IgD-negative memory B cell (primary cell): ENCODE data around the gene ADAMTS17. TPM values are rescaled to one million over a fixed set of nuclear protein-coding genes. Genes with fewer than 3 reads are reported as not detected.
"Not testable (repeated sequence)": the region's sequence is repeated elsewhere in the genome, so short reads cannot be mapped to it uniquely, and the experiment has no call there.

ENCODE experiments used
- H3K27ac Mint-ChIP-seq, 3 donors: one replicate each; pipeline ENCODE4 v1.8.0; 2020 to 2022; ENCODE audit warnings: mild to moderate bottlenecking in 3 of 3, mixed read lengths in 3 of 3, moderate library complexity in 1 of 3
- H3K27me3 Mint-ChIP-seq: one replicate; pipeline ENCODE4 v1.8.0; 2021; ENCODE audit warnings: mixed read lengths
- H3K36me3 Mint-ChIP-seq: one replicate; pipeline ENCODE4 v1.8.0; 2020; ENCODE audit warnings: mild to moderate bottlenecking, mixed read lengths
- H3K4me1 Mint-ChIP-seq, 3 donors: one replicate each; pipeline ENCODE4 v1.8.0; 2020 to 2022; ENCODE audit warnings: mixed read lengths in 3 of 3, mild to moderate bottlenecking in 1 of 3
- H3K4me3 Mint-ChIP-seq, 4 donors: one replicate each; pipeline ENCODE4 v1.8.0; 2020 to 2022; ENCODE audit warnings: mild to moderate bottlenecking in 4 of 4, mixed read lengths in 4 of 4, moderate library complexity in 3 of 4
- H3K9me3 Mint-ChIP-seq, 3 donors: one replicate each; pipeline ENCODE4 v1.8.0; 2020 to 2021; ENCODE audit warnings: mixed read lengths in 3 of 3, mild to moderate bottlenecking in 1 of 3
- polyA plus RNA-seq: library from polyadenylated mRNA; unstranded; fragments of 300-500 nt; fragmentation: Illumina TruSeq; gene quantifications from one replicate; pipeline ENCODE4 v1.2.3, GENCODE V29; 2021

ADAMTS17 gene
- polyA plus RNA-seq, 1 donor from 2014 or later, result not detected

DNA sequence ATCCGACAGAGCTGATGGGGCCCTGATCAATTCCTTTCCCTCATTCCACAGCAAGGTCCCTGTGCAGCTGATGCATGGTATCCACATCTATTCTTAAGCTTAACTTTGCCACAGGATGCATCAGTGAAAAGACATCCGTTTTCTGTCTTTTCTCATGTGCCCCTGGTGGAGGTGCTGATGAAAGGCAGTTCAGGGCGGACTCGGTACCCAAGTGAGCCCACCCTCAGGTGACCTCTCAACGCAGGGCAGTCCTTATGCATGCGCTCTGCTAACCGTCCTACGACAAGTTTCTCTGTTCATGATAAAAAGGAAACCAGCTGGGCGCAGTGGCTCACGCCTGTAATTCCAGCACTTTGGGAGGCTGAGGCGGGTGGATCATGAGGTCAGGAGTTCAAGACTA lies 251.4 kb downstream of the ADAMTS17 start:
- H3K4me3 Mint-ChIP-seq, result no peak overlapping the region
- H3K9me3 Mint-ChIP-seq, result peaks cover 0 to 7% (median 0%) of the 10 kb centered on the region in 3 donors
- H3K27ac Mint-ChIP-seq, result no peak overlapping the region
- H3K36me3 Mint-ChIP-seq, result no peaks in the 10 kb centered on the region
- H3K27me3 Mint-ChIP-seq, result peaks cover 1% of the 10 kb centered on the region
- H3K4me1 Mint-ChIP-seq, result no peaks in the 10 kb centered on the region

DNA sequence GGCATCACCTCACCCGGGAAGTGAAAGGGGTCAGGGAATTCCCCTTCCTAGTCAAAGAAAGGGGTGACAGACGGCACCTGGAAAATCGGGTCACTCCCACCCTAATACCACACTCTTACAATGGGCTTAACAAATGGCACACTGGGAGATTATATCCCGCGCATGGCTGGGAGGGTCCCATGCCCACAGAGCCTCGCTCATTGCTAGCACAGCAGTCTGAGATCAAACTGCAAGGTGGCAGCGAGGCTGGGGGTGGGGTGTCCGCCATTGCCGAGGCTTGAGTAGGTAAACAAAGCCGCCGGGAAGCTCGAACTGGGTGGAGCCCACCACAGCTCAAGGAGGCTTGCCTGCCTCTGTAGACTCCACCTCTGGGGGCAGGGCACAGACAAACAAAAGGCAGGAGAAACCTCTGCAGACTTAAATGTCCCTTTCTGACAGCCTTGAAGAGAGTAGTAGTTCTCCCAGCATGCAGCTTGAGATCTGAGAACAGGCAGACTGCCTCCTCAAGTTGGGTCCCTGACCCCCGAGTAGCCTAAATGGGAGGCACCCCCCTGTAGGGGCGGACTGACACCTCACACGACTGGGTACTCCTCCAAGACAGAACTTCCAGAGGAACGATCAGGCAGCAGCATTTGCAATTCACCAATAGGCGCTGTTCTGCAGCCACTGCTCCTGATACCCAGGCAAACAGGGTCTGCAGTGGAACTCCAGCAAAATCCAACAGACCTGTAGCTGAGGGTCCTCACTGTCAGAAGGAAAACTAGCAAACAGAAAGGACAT lies 257.5 kb downstream of the ADAMTS17 start:
- H3K9me3 Mint-ChIP-seq, H3K4me3 Mint-ChIP-seq, H3K27ac Mint-ChIP-seq, H3K27me3 Mint-ChIP-seq, H3K4me1 Mint-ChIP-seq, H3K36me3 Mint-ChIP-seq: not testable (repeated sequence)

DNA sequence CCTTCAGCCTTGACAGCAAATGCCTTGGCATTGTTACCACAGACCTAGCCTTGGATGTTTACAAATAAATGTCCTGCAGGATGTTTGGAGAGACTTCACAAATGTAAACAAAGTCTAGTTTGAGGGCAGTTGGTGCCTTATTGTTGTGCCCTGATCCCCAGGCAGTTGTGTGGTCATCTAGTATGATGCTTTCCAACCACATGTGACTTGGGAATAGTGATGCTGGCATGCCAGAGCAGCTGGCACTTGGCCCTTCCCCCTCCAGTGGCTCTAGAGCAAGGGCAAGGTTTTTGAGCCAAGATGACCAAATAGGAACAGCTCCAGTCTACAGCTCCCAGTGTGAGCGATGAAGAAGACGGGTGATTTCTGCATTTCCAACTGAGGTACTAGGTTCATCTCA lies 258.2 kb downstream of the ADAMTS17 start:
- Mint-ChIP-seq H3K36me3 (peaks cover 2% of the 10 kb centered on the region), H3K4me3 (no peak overlapping the region), H3K27me3 (no peaks in the 10 kb centered on the region), H3K9me3 (peaks cover 3 to 10% (median 5%) of the 10 kb centered on the region in 3 donors), H3K27ac (no peak overlapping the region), H3K4me1 (no peaks in the 10 kb centered on the region)

DNA sequence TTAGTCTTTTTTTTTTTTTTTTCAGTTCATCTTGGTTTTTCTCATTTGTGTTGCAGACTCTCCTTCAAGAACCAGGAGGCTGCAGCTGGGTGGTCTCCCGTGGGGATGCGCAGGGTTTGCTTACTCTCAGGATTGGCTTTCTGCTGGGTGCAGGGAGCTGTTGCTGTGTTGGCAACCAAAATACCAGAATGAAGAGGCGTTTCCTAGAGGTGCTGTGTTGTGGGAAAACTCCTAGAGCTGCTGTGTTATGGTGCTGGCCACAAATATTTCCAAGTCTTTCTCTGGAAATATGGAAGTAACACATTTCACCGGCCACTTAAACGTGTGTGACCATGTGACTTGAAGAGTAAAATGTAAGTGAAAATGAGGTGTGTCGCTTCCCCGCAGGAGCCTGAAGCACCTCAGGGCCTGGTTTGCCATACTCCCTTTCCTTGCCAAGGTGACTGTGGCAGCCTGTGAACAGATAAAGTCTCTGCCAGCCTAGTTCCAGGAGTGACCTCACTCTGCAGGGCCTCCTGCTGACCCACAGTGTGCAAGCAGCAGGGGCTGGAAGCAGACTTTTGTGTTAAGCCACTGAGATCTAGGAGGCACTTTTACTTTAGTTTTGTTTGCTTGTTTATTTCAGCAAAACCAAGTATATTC lies 258.9 kb downstream of the ADAMTS17 start:
- Mint-ChIP-seq H3K36me3 (peaks cover 2% of the 10 kb centered on the region), H3K27ac (no peak overlapping the region), H3K27me3 (no peaks in the 10 kb centered on the region), H3K4me1 (no peaks in the 10 kb centered on the region), H3K4me3 (no peak overlapping the region), H3K9me3 (peaks cover 3 to 10% (median 5%) of the 10 kb centered on the region in 3 donors)

DNA sequence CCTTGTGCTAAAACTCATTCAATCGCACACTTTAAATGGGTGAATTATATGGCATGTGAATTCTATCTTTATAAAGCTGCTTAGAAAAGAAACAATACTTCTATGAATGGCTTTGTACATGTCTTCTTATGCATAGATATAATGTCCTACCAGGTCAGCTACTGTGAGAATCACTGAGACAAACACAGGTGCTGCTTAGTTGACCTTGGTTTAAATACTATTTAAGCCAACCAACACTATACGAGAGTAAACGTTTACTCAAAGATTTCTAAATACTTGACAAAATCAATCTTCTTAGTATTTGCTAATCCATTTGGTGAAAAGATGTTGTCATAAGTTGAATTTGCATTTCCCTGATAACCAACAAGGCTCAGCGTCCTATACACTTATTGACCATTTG lies 260.3 kb downstream of the ADAMTS17 start:
- Mint-ChIP-seq H3K27me3 (no peaks in the 10 kb centered on the region), H3K36me3 (peaks cover 2% of the 10 kb centered on the region), H3K4me3 (no peak overlapping the region), H3K27ac (no peak overlapping the region), H3K9me3 (peaks cover 3 to 5% (median 3%) of the 10 kb centered on the region in 3 donors), H3K4me1 (no peaks in the 10 kb centered on the region)

DNA sequence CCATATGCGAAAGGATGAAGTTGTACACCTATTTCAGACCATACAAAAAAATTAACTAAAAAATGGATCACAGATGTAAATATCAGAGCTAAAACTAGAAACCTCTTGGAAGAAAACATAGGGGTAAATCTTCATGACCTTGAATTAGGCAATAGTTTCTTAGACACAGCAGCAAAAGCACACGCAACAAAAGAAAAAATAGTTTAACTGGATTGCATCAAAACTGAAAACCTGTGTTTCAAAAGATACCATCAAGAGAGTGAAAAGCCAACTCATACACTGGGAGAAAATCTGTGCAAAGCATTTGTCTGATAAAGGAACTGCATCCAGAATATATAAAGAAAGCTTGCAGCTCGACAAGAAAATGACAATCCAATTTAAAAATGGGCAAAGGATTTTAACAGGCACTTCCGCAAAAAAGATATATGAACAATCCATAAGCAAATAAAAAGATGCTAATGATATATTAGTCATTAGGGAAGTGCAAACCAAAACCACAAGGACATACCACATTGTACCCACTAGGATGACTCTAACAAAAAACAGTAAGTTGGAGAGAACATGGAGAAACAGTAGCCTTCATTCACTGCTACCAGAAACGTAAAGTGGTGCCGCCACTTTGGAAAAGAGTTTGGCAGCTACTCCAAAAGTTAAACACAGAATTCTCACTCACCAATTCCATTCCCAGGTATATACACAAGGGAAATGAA lies 263.1 kb downstream of the ADAMTS17 start:
- no peak overlapping the region for H3K4me3 Mint-ChIP-seq
- peaks cover 3 to 5% (median 3%) of the 10 kb centered on the region in 3 donors for H3K9me3 Mint-ChIP-seq
- peaks cover 1% of the 10 kb centered on the region for H3K36me3 Mint-ChIP-seq
- no peaks in the 10 kb centered on the region for H3K27me3 Mint-ChIP-seq
- no peaks in the 10 kb centered on the region for H3K4me1 Mint-ChIP-seq
- no peak overlapping the region for H3K27ac Mint-ChIP-seq

DNA sequence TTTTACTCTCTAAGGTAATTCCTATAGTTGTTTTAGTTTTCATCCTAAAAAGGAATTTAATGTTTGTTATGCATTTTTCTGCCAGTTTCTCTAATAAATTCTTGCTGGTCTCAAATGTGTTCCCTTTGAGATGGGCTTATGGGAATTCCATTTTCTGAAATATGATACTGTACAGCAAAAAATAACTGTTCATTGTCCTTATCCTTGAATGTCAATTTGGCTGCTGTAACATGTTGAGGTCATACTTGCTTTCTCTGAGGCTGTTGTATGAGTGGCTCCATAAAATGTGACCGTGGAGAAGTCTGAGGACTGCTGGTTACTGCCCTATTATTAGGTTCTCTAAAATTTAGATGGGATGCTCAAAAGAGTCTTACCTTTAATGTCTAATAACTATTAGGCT lies 266.5 kb downstream of the ADAMTS17 start:
- Mint-ChIP-seq H3K4me1 (no peaks in the 10 kb centered on the region), H3K9me3 (peaks cover 0 to 5% (median 2%) of the 10 kb centered on the region in 3 donors), H3K36me3 (no peaks in the 10 kb centered on the region), H3K27me3 (peaks cover 1% of the 10 kb centered on the region), H3K4me3 (no peak overlapping the region), H3K27ac (no peak overlapping the region)

DNA sequence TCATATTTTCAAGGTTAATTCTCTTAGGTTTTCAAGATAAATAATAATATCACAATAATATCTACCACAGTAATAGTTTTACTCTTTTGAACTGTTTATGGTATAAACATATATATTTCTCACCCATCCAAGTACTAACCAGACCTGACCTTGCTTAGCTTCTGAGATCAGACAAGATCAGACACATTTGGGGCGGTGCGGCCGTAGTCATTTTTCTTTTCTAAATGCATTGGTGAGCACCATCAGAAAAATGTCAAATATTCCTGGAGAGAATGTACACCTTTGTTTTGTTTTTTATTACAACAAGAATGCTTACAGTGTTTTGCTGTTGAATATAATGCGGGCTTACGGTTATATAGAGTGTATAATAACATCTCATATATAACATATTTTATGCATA lies 267.8 kb downstream of the ADAMTS17 start:
- no peak overlapping the region for H3K4me3 Mint-ChIP-seq
- H3K36me3 Mint-ChIP-seq, result no peaks in the 10 kb centered on the region
- no peak overlapping the region for H3K27ac Mint-ChIP-seq
- H3K4me1 Mint-ChIP-seq, result no peaks in the 10 kb centered on the region
- peaks cover 1% of the 10 kb centered on the region for H3K27me3 Mint-ChIP-seq
- peaks cover 0 to 4% (median 0%) of the 10 kb centered on the region in 3 donors for H3K9me3 Mint-ChIP-seq

DNA sequence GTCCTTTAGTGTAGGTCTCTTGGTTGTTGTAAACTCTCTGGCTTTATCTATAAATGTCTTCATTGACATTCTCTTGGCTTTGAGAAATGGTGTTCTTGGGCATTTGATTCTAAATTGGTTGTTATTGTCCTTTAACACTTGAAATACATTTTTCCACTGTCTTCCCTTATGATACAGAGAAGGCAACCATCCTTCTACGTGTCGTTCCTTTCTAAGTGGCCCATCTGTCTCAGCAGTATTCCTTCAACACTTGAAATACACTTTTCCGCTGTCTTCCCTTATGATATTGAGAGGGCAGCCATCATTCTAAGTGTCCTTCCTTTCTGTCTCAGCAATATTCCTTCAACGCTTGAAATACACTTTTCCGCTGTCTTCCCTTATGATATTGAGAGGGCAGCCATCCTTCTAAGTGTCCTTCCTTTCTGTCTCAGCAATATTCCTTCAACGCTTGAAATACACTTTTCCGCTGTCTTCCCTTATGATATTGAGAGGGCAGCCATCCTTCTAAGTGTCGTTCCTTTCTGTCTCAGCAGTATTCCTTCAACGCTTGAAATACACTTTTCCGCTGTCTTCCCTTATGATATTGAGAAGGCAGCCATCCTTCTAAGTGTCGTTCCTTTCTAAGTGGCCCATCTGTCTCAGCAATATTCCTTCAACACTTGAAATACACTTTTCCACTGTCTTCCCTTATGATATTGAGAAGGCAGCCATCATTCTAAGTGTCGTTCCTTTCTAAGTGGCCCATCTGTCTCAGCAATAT lies 275.1 kb downstream of the ADAMTS17 start:
- H3K27me3 Mint-ChIP-seq, H3K4me1 Mint-ChIP-seq, H3K36me3 Mint-ChIP-seq, H3K27ac Mint-ChIP-seq, H3K4me3 Mint-ChIP-seq, H3K9me3 Mint-ChIP-seq: not testable (repeated sequence)

DNA sequence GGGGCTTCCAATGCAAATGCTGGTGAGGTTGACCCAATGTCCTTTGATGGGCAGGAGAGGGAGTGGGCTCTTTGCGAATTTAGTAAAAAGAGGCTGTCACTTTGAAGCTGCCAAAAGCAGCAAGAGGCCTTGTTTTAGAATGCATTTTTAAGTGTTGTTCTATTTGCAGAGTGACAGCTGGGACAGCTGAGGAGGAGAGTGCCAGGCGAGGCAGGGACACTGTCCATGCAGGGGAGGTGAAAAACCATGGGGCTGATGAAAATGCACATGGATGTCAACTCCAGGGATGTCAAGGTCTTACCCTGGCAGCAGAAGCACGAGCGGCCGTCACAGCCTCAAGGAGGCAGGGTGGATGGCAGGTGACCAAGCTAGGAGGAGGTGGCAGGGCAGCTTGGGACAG lies 279.8 kb downstream of the ADAMTS17 start:
- Mint-ChIP-seq H3K9me3 (peaks cover 0 to 3% (median 0%) of the 10 kb centered on the region in 3 donors), H3K4me3 (no peak overlapping the region), H3K4me1 (no peaks in the 10 kb centered on the region), H3K36me3 (no peaks in the 10 kb centered on the region), H3K27me3 (peaks cover 5% of the 10 kb centered on the region), H3K27ac (no peak overlapping the region)

DNA sequence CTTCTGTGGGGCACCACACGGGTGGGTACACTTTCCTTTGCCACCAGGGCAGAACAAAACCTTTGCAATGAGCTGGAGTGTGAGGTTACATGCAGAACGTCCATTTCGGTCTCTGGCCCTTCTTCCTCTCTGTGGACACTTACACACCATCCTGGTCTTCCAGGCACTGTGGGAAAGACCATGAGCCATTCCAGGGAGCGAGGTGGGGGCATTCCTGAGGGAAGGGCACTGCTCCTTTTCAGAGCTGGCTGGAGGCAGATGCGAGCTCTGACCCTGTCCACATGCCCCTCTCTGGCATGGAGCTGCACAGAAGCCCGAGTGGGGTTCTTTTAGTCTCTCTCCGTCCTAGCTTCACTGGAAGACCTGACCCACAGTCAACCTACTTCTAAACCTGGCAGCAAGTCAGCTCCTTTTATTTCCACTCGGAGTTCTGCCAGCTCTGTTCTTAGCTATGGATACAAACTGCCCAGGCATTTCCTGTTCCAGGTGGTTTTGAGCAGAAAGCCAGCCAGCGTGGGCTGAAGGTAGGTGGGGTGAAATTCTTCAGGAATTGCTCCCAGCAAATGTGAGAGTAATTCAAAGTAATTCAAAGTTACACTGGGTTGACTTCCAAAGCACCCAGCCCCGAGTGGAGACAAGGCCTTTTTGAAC lies 281.4 kb downstream of the ADAMTS17 start:
- Mint-ChIP-seq H3K36me3 (no peaks in the 10 kb centered on the region), H3K4me1 (no peaks in the 10 kb centered on the region), H3K4me3 (no peak overlapping the region), H3K27ac (no peak overlapping the region), H3K27me3 (peaks cover 5% of the 10 kb centered on the region), H3K9me3 (peaks cover 0 to 3% (median 0%) of the 10 kb centered on the region in 3 donors)

DNA sequence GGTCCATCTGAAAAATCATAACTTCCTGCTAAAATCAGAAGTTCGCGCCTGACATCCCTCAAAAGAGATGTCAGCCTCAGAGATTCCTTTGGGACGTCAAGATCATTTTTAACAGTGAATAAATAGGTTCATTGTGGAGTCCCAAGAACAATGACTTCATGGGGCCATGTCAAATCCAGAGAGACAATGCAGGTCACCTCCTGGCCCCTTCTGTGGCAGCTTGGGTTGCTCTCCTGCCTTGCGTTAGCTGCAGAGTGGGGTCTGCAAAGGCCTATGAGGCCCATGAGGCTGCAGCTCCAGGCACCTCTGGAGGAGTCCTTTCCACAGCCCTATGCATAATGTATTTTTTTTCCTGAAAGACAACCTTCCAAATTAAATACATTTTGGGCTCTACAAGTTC lies 282.3 kb downstream of the ADAMTS17 start:
- Mint-ChIP-seq H3K4me3 (no peak overlapping the region), H3K9me3 (peaks cover 0 to 3% (median 0%) of the 10 kb centered on the region in 3 donors), H3K36me3 (no peaks in the 10 kb centered on the region), H3K27ac (no peak overlapping the region), H3K4me1 (no peaks in the 10 kb centered on the region), H3K27me3 (peaks cover 5% of the 10 kb centered on the region)

DNA sequence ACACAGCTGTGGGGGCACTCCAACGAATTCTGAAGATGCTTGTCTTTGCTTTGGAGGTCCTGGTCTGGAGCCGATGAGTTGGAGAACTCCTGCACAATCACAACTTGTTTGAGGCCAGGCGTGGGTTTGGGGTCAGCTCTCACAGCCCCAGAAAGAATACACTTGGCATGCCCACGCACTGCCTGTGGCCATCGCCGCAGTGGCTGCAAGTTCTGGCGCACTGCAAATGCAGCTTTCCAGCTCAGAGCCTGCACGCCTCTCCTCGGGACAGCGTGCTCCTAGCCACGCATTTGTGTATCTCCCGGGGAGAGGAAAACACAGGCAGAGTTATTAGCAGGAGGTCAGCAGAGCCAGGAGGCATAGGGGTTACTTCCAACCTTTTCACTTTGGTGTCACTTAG lies 282.7 kb downstream of the ADAMTS17 start:
- H3K27ac Mint-ChIP-seq, result no peak overlapping the region
- no peaks in the 10 kb centered on the region for H3K9me3 Mint-ChIP-seq
- no peaks in the 10 kb centered on the region for H3K36me3 Mint-ChIP-seq
- no peak overlapping the region for H3K4me3 Mint-ChIP-seq
- no peaks in the 10 kb centered on the region for H3K4me1 Mint-ChIP-seq
- H3K27me3 Mint-ChIP-seq, result peaks cover 5% of the 10 kb centered on the region

DNA sequence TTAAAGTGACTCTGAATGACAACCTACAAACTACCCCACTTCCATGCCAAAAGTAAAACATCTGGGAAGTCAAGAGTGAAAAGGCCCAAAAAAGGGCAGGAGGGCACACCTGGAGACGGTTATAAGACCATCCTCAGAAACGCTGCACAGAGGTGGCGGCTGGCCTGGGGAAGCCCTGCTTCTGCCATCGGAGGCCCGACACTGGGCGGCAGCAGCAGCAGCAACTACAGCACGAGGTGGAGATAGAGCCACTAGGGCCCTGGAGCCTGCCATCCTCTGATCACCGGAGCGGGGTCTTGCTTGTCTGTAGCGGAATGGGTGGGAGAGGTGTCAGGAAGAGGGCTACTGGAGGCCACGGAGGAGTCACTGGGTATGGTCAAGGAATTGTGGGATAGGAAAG lies 283.3 kb downstream of the ADAMTS17 start:
- no peaks in the 10 kb centered on the region for H3K4me1 Mint-ChIP-seq

More for the DNA sequence above, 283.3 kb downstream of the ADAMTS17 start:
- Mint-ChIP-seq H3K9me3 (no peaks in the 10 kb centered on the region), H3K27me3 (peaks cover 5% of the 10 kb centered on the region), H3K4me3 (no peak overlapping the region), H3K36me3 (no peaks in the 10 kb centered on the region), H3K27ac (no peak overlapping the region)
